ENCODE data around the gene SYNRG. TPM values are rescaled to one million over a fixed set of nuclear protein-coding genes. Genes with fewer than 3 reads are reported as not detected.

Gene SYNRG
- total and polyA plus RNA-seq, 2 of the 13 experiments (the other 11 are each of a cell fraction or from before 2014, with no cell fraction given): 7.3 to 8.7 TPM

- BruUV-seq (replicated peaks): no TSS peak
- POLR2A ChIA-PET: no interaction called here
- DNase-seq (ENCODE audit: low spot score) (no peak), ATAC-seq (no peak), FAIRE-seq (no peak)
- Histone ChIP-seq H3K79me2 (ENCODE audit: insufficient read depth, low read length) (no peaks in the 10 kb centered on the region), H3K27ac (ENCODE audit: extremely low read length, insufficient read depth, low read length) (no peak overlapping the region), H3K9ac (ENCODE audit: insufficient read depth, low read depth, low read length) (no peak overlapping the region), H3K4me1 (ENCODE audit: insufficient read depth, low read length) (no peaks in the 10 kb centered on the region), H3K4me2 (ENCODE audit: low read depth, low read length) (no peak overlapping the region), H3K4me3 (replicated peaks in 1 of 3; ENCODE audit: insufficient read depth in 1 of 3, low read depth in 2 of 3, low read length in 3 of 3) (no peak overlapping the region), H3K27me3 (ENCODE audit: control insufficient read depth in 1 of 2, insufficient read depth in 2 of 2, low read length in 2 of 2) (no peaks in the 10 kb centered on the region), H3K36me3 (replicated peaks in 1 of 2; ENCODE audit: control insufficient read depth in 1 of 2, insufficient read depth in 2 of 2, low read length in 2 of 2) (peaks cover 8 to 40% of the 10 kb centered on the region in 2 experiments), H4K20me1 (ENCODE audit: insufficient read depth, low read length) (no peaks in the 10 kb centered on the region), H3K9me3 (ENCODE audit: low read length) (no peaks in the 10 kb centered on the region), H2AFZ (ENCODE audit: low read length) (no peak overlapping the region)
- TF ChIP-seq ZNF790 (CRISPR knock-in tag; IDR thresholded peaks at IDR 0.05; ENCODE audit: borderline replicate concordance): no peak
- TF ChIP-seq HNF1A (IDR thresholded peaks at IDR 0.05; ENCODE audit: low read depth): no peak
- no peak for TF ChIP-seq HNF1A (CRISPR knock-in tag; IDR thresholded peaks at IDR 0.05; ENCODE audit: borderline replicate concordance)
- no peak for TF ChIP-seq SMARCC2 (IDR thresholded peaks at IDR 0.05)
- 96% methylated on average over 2 of the region's 2 CpGs for WGBS (ENCODE audit: low lambda C conversion rate)
- CTCF ChIA-PET (ENCODE audit: low intra/inter-chr PET ratio, low total read pairs): no interaction called here
- in situ Hi-C loops (cut with HindIII; ENCODE audit: extremely low pct_ligation_motif_present, low pct_unique_long_range_greater_than_20kb) (no loop called here), intact Hi-C loops (cut with micrococcal nuclease; ENCODE audit: unreplicated experiment) (no loop called here)
Measured at GRCh38 chr17:37558299-37558698, 50.9 kb downstream of the SYNRG start.

- peaks cover 12 to 45% of the 10 kb centered on the region in 2 experiments for H3K36me3 ChIP-seq (replicated peaks in 1 of 2; ENCODE audit: control insufficient read depth in 1 of 2, insufficient read depth in 2 of 2, low read length in 2 of 2)
- no TSS peak for BruUV-seq (replicated peaks)
- no peak for FAIRE-seq
- H3K9me3 ChIP-seq (ENCODE audit: low read length): no peaks in the 10 kb centered on the region
- in situ Hi-C loops (cut with HindIII; ENCODE audit: extremely low pct_ligation_motif_present, low pct_unique_long_range_greater_than_20kb) (no loop called here), intact Hi-C loops (cut with micrococcal nuclease; ENCODE audit: unreplicated experiment) (no loop called here)
- H3K27me3 ChIP-seq (ENCODE audit: control insufficient read depth in 1 of 2, insufficient read depth in 2 of 2, low read length in 2 of 2): no peaks in the 10 kb centered on the region
- H3K9ac ChIP-seq (ENCODE audit: insufficient read depth, low read depth, low read length): no peak overlapping the region
- no peaks in the 10 kb centered on the region for H3K4me1 ChIP-seq (ENCODE audit: insufficient read depth, low read length)
- ChIA-PET POLR2A (no interaction called here), CTCF (ENCODE audit: low intra/inter-chr PET ratio, low total read pairs) (no interaction called here)
- DNase-seq (ENCODE audit: low spot score): no peak
- H4K20me1 ChIP-seq (ENCODE audit: insufficient read depth, low read length): no peaks in the 10 kb centered on the region
- no peaks in the 10 kb centered on the region for H3K79me2 ChIP-seq (ENCODE audit: insufficient read depth, low read length)
- no peak overlapping the region for H3K4me3 ChIP-seq (replicated peaks in 1 of 3; ENCODE audit: insufficient read depth in 1 of 3, low read depth in 2 of 3, low read length in 3 of 3)
- H3K4me2 ChIP-seq (ENCODE audit: low read depth, low read length): no peak overlapping the region
- no peak overlapping the region for H2AFZ ChIP-seq (ENCODE audit: low read length)
- 92% methylated on average over 2 of the region's 2 CpGs for WGBS (ENCODE audit: low lambda C conversion rate)
- no peak overlapping the region for H3K27ac ChIP-seq (ENCODE audit: extremely low read length, insufficient read depth, low read length)
- no peak for ATAC-seq
- peak; percentile 66 for TF ChIP-seq ZNF121 (CRISPR knock-in tag; IDR thresholded peaks at IDR 0.05)
- no peak for TF ChIP-seq ZNF530 (CRISPR knock-in tag; IDR thresholded peaks at IDR 0.05; ENCODE audit: low read depth)
Measured at GRCh38 chr17:37557482-37557881, 51.7 kb downstream of the SYNRG start.

Data from HepG2 (cell line).